K562 (cell line): ENCODE results near the gene ALDOB. TPM values are rescaled to one million over a fixed set of nuclear protein-coding genes. Genes with fewer than 3 reads are reported as not detected.

Experiments used
- ATAC-seq: fragments of 200-7000 bp; cut with Tn5 transposase; 3 replicates; pipeline ENCODE4 v1.9.1; 2020; ENCODE audit warnings: moderate library complexity
- BruUV-seq: library from RNA; stranded (reverse); fragments of 400-500 nt; replicated peaks from 2 replicates; lab custom pipeline; 2021; lab: Mats Ljungman, UMichigan
- CTCF ChIA-PET: fragments of 300-600 bp; formaldehyde crosslinking; extraction: SDS; loops from one replicate; lab custom pipeline; 2021; ENCODE audit warnings: low intra/inter-chr PET ratio; lab: Yijun Ruan, JAX
- POLR2A ChIA-PET: fragments of 300-600, 350-650 bp; sonication (Branson Sonifier 250); formaldehyde crosslinking; extraction: SDS; loops from one replicate; lab custom pipeline; 2021; ENCODE audit warnings: antibody characterized with exemption, inconsistent platforms; lab: Yijun Ruan, JAX
- DNase-seq, 4 experiments: peaks; one replicate each; pipeline versions ENCODE4 v3.0.0 to v3.0.0-alpha.2; 2011 to 2018; ENCODE audit warnings: low spot score in 3 of 4, mixed read lengths in 3 of 4; ENCODE audit errors: extremely low read depth in 1 of 4
- FAIRE-seq: peaks from 2 replicates; lab custom pipeline; 2011; peaks lifted over from hg19 to GRCh38; lab: Jason Lieb, UNC
- H2AFZ ChIP-seq: 2 replicates; pipeline ENCODE4 v1.6.0; 2011; ENCODE audit warnings: low read depth, low read length, control low read depth, inconsistent platforms
- H3K27ac ChIP-seq: fragments of 200-600 bp; 3 replicates; pipeline ENCODE4 v1.8.0; 2011; ENCODE audit warnings: low read depth, mild to moderate bottlenecking, control low read depth, inconsistent platforms, low read length, moderate library complexity, mixed read lengths; ENCODE audit errors: extremely low read depth
- H3K27me3 ChIP-seq, 2 experiments: fragments of 300-600 bp in 1 of 2; 2 replicates in 1 of 2; 3 replicates in 1 of 2; pipeline versions ENCODE4 v1.6.0 to v1.8.0; 2011; ENCODE audit warnings: inconsistent platforms in 2 of 2, low read length in 2 of 2, mild to moderate bottlenecking in 1 of 2, mixed read lengths in 1 of 2, moderate library complexity in 1 of 2; ENCODE audit not compliant: control insufficient read depth in 2 of 2, insufficient read depth in 2 of 2
- H3K36me3 ChIP-seq: fragments of 300-600 bp; 3 replicates; pipeline ENCODE4 v1.8.0; 2011; ENCODE audit warnings: mild to moderate bottlenecking, low read length, inconsistent platforms; ENCODE audit not compliant: control insufficient read depth, insufficient read depth
- H3K4me1 ChIP-seq, 2 experiments: fragments of 200-600 bp in 1 of 2; replicated peaks in 1 of 2; 2 replicates in 1 of 2; 3 replicates in 1 of 2; pipeline versions ENCODE4 v1.5.1 to v1.8.0; 2011; ENCODE audit warnings: inconsistent platforms in 2 of 2, low read length in 2 of 2, mild to moderate bottlenecking in 1 of 2, mixed read lengths in 1 of 2, moderate library complexity in 1 of 2; ENCODE audit not compliant: control insufficient read depth in 2 of 2, insufficient read depth in 2 of 2
- H3K4me2 ChIP-seq: 2 replicates; pipeline ENCODE4 v1.6.1; 2011; ENCODE audit warnings: low read length, control low read depth, inconsistent platforms, mixed read lengths; ENCODE audit not compliant: insufficient read depth
- H3K4me3 ChIP-seq: fragments of 200-600 bp; sonication (generic), shearing (Covaris generic); 2 replicates; pipeline ENCODE4 v1.5.1; 2016; ENCODE audit warnings: control low read depth, inconsistent platforms
- H3K79me2 ChIP-seq: fragments of 200-600 bp; 3 replicates; pipeline ENCODE4 v1.8.0; 2011; ENCODE audit warnings: low read length, inconsistent platforms; ENCODE audit not compliant: control insufficient read depth, insufficient read depth
- H3K9ac ChIP-seq, 2 experiments: 2 replicates each; pipeline versions ENCODE4 v1.6.0 to v1.6.1; 2011; ENCODE audit warnings: low read depth in 2 of 2, low read length in 2 of 2, control low read depth in 1 of 2, inconsistent platforms in 1 of 2, mild to moderate bottlenecking in 1 of 2, mixed read lengths in 1 of 2; ENCODE audit not compliant: insufficient read depth in 1 of 2
- H3K9me1 ChIP-seq: one replicate; pipeline ENCODE4 v1.6.0; 2011; ENCODE audit warnings: inconsistent platforms, mild to moderate bottlenecking, low read length, moderate library complexity; ENCODE audit not compliant: control insufficient read depth, insufficient read depth
- H3K9me3 ChIP-seq: replicated peaks from 2 replicates; pipeline ENCODE4 v1.5.1; 2011; ENCODE audit warnings: low read depth, low read length, inconsistent platforms; ENCODE audit not compliant: control insufficient read depth, insufficient read depth
- H4K20me1 ChIP-seq: replicated peaks from 2 replicates; pipeline ENCODE4 v1.6.1; 2011; ENCODE audit warnings: low read length, inconsistent platforms, mixed read lengths; ENCODE audit not compliant: control insufficient read depth, insufficient read depth
- CGGBP1 ChIP-seq: fragments of 250-450 bp; sonication (Bioruptor Pico); IDR thresholded peaks from 2 replicates; pipeline ENCODE4 v1.9.0; 2021; ENCODE audit warnings: mild to moderate bottlenecking
- RB1 ChIP-seq: fragments of 450-650 bp; IDR thresholded peaks from 2 replicates; pipeline ENCODE4 v1.6.1; 2017; ENCODE audit warnings: low read depth, mild to moderate bottlenecking
- RFX5 ChIP-seq: IDR thresholded peaks from 2 replicates; pipeline ENCODE4 v1.6.1; 2011; ENCODE audit warnings: low read depth, mild to moderate bottlenecking, improper control_type of control experiment, low read length
- ZNF407 ChIP-seq: fragments of 450-650 bp; IDR thresholded peaks from 2 replicates; pipeline ENCODE4 v1.6.1; 2016; ENCODE audit warnings: low read depth
- ZNF766 ChIP-seq: fragments of 200-800 bp; sonication (Bioruptor generic); conservative IDR thresholded peaks from 2 replicates; pipeline ENCODE4 v1.6.1; 2016; ENCODE audit warnings: missing genetic modification characterization, missing compliant biosample characterization
- WGBS: fragments of 100-300 bp; shearing (Covaris generic); methylation state at CpG from one replicate; pipeline ENCODE4 v1.1.6; 2016; ENCODE audit warnings: low coverage, mixed read lengths; ENCODE audit not compliant: insufficient coverage; ENCODE audit errors: missing lambda C conversion rate; 5-methylcytosine and 5-hydroxymethylcytosine counted together
- in situ Hi-C: fragments of 300-500 bp; cut with MboI; formaldehyde crosslinking; loops from 4 replicates; pipeline ENCODE4 v1.15.0; 2018; ENCODE audit warnings: inconsistent platforms, mixed read lengths
- intact Hi-C: fragments of 100-400 bp; cut with micrococcal nuclease; formaldehyde crosslinking; loops from 2 replicates; pipeline ENCODE4 v1.14.2; 2022
- polyA plus RNA-seq, 8 experiments: library from polyadenylated mRNA; depleted of rRNA in 4 of 8; stranded (reverse) in 5 of 8; unstranded in 3 of 8; fragments of >200 nt; fragmentation: Nextera tagmentation in 2 of 8; fragmentation: Illumina TruSeq in 1 of 8; extraction: Ambion mirVana in 2 of 8; extraction: Trizol in 1 of 8; gene quantifications; 2 replicates each; pipeline versions ENCODE4 v1.2.1 to v1.2.3, GENCODE V29; 2011 to 2014; ENCODE audit warnings: inconsistent platforms in 1 of 8, missing spikeins in 1 of 8
- total RNA-seq, 7 experiments: library from RNA; depleted of rRNA in 6 of 7; stranded (reverse); fragments of >200 nt in 6 of 7; fragmentation: Illumina TruSeq in 2 of 7; extraction: Trizol in 2 of 7; gene quantifications; 2 replicates each; pipeline versions ENCODE4 v1.2.1 to v1.2.3, GENCODE V29; 2011 to 2021; ENCODE audit warnings: low replicate concordance in 1 of 7

Gene ALDOB
- total and polyA plus RNA-seq, 9 of the 15 experiments (the other 6 are each of a cell fraction or from before 2014, with no cell fraction given), result 0.80 TPM; not detected in 8

- CTCF ChIA-PET, result no interaction called here
- FAIRE-seq, result no peak
- no TSS peak for BruUV-seq
- WGBS, result 2% methylated on average over 5 of the region's 5 CpGs
- Histone ChIP-seq H3K27ac (no peak overlapping the region), H3K9ac (no peak overlapping the region), H4K20me1 (no peaks in the 10 kb centered on the region), H3K36me3 (no peaks in the 10 kb centered on the region), H3K4me3 (no peak overlapping the region), H3K9me3 (no peaks in the 10 kb centered on the region), H2AFZ (no peak overlapping the region), H3K79me2 (no peaks in the 10 kb centered on the region), H3K27me3 (peaks cover 2 to 13% of the 10 kb centered on the region in 2 experiments; a peak in 2 of 5 replicates), H3K4me1 (no peaks in the 10 kb centered on the region), H3K9me1 (no peaks in the 10 kb centered on the region), H3K4me2 (no peak overlapping the region)
- intact Hi-C loops, result no loop called here
- no peak for TF ChIP-seq RB1
- no peak for TF ChIP-seq CGGBP1 (CRISPR knock-in tag)
- POLR2A ChIA-PET, result interaction anchor here (1.2 kb wide), 1 partner anchor 21 kb away, joined by 3 read pairs; no protein-coding TSS in a partner anchor
- in situ Hi-C loops, result no loop called here
- no peak for ATAC-seq
- DNase-seq, result no peak
Observed at GRCh38 chr9:101421653-101422065, 13.9 kb downstream of the ALDOB start.

GRCh38 chr9:101419863-101420262 is 15.7 kb downstream of the ALDOB start:
- ChIA-PET CTCF (no interaction called here), POLR2A (interaction anchor here (0.7 kb wide), 1 partner anchor 11 kb away, joined by 3 read pairs; no protein-coding TSS in a partner anchor)
- ATAC-seq (no peak), DNase-seq (no peak), FAIRE-seq (no peak)
- Histone ChIP-seq H3K27ac (no peak overlapping the region), H3K4me1 (no peaks in the 10 kb centered on the region), H3K9me3 (no peaks in the 10 kb centered on the region), H3K4me2 (no peak overlapping the region), H3K4me3 (no peak overlapping the region), H3K36me3 (no peaks in the 10 kb centered on the region), H3K9ac (no peak overlapping the region), H2AFZ (no peak overlapping the region), H3K27me3 (peaks cover 0 to 8% of the 10 kb centered on the region in 2 experiments; a peak in 2 of 5 replicates), H3K79me2 (no peaks in the 10 kb centered on the region), H3K9me1 (no peaks in the 10 kb centered on the region), H4K20me1 (no peaks in the 10 kb centered on the region)
- WGBS, result 4% methylated on average over 2 of the region's 2 CpGs
- BruUV-seq, result no TSS peak
- intact Hi-C loops (no loop called here), in situ Hi-C loops (no loop called here)
- no peak for TF ChIP-seq ZNF407
- no peak for TF ChIP-seq RFX5
- peak; percentile 76 for TF ChIP-seq ZNF766 (CRISPR knock-in tag)
